ENCODE data around the gene OR2F1. TPM values are rescaled to one million over a fixed set of nuclear protein-coding genes. Genes with fewer than 3 reads are reported as not detected.

Gene OR2F1
- total and polyA plus RNA-seq, 2 donors (not counting 1 experiment from before 2014, with no cell fraction given) = not detected

DNA sequence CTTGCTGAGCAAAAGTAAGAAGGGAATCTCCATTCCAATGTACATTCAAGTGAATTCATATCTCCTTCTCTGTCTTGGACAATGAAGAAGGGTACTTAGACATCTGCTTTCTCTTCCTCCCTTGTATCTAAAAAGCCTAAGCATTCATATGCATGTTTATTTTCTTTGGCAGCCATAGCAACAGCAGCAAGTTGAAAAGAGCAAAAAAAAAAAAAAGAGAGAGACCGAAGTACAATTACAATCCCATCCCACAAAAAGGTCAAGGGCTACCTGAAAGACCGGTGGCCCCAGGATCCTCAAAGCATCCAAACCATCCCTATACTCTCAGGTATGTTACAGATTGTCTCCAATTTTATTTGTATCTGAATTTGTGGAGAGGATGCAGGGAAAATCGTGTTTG lies 4.1 kb downstream of the OR2F1 start:
- Histone ChIP-seq H3K4me3 (replicated peaks in 1 of 4; ENCODE audit: control extremely low read depth in 1 of 4, insufficient read depth in 1 of 4, low read depth in 3 of 4, low read length in 4 of 4) (no peak overlapping the region), H3K4me2 (ENCODE audit: extremely low read depth, insufficient read depth, low read length) (no peak overlapping the region), H3K79me2 (ENCODE audit: control insufficient read depth, insufficient read depth, low read length) (no peaks in the 10 kb centered on the region), H3K9ac (ENCODE audit: insufficient read depth, low read length) (no peak overlapping the region), H3K27me3 (ENCODE audit: control insufficient read depth, insufficient read depth, low read length) (no peaks in the 10 kb centered on the region), H2AFZ (ENCODE audit: low read length) (no peak overlapping the region), H3K4me1 (ENCODE audit: control insufficient read depth, extremely low read depth, insufficient read depth, low read length) (no peaks in the 10 kb centered on the region), H3K36me3 (ENCODE audit: control insufficient read depth, insufficient read depth, low read length) (no peaks in the 10 kb centered on the region), H3K9me3 (ENCODE audit: control insufficient read depth, insufficient read depth, low read depth, low read length) (no peaks in the 10 kb centered on the region), H4K20me1 (ENCODE audit: control insufficient read depth, extremely low read depth, insufficient read depth, low read length) (no peaks in the 10 kb centered on the region), H3K27ac (ENCODE audit: insufficient read depth, low read length) (no peak overlapping the region)
- peak in 1 of 2 donors; percentile 61 for DNase-seq (ENCODE audit: low read depth in 2 of 2)
- TF ChIP-seq EZH2 (IDR thresholded peaks at IDR 0.05; ENCODE audit: low read length, missing control alignments) (no peak), CTCF (conservative IDR thresholded peaks at IDR 0.05 in 1 of 2, IDR thresholded peaks at IDR 0.05 in 1 of 2; ENCODE audit: low read depth in 1 of 2, low read length in 2 of 2) (no peak)

DNA sequence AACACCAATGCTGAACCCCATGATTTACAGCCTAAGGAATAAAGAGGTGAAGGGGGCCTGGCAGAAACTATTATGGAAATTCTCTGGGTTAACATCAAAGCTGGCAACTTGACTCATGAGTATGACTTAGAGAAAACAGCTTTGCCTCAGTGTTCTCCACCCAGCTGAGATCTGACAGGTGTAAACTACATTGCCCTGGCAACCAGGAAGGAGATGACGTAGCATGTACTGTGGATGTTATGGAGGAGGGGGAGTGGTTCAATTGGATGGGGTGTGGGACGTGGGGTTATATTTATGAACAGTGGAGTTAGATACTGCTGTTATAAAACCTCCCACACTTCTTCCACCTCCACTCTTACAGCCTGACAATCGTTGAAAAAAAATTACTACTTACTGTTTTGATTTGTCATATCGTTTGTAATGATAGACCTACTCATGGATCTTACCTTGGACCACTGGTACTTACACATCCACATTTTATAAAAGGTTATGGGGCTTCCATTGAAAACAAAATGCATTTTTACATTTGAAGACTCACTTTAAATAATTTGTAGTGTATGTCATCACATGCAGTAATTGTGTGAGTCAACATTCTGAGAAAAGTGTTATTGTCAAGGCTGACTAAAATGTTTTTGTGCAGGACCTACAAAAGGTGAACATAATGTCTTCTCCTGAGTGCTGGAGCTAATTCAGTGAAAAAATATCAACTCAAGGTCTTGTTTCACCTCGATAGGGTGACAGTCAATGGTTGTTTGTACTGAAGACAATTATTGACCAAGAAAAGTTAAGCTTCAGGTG lies 6.4 kb downstream of the OR2F1 start:
- H3K36me3 ChIP-seq (ENCODE audit: control insufficient read depth, insufficient read depth, low read length) = no peaks in the 10 kb centered on the region
- H3K27ac ChIP-seq (ENCODE audit: insufficient read depth, low read length) = no peak overlapping the region
- no peaks in the 10 kb centered on the region for H3K79me2 ChIP-seq (ENCODE audit: control insufficient read depth, insufficient read depth, low read length)
- no peaks in the 10 kb centered on the region for H4K20me1 ChIP-seq (ENCODE audit: control insufficient read depth, extremely low read depth, insufficient read depth, low read length)
- no peak overlapping the region for H3K9ac ChIP-seq (ENCODE audit: insufficient read depth, low read length)
- no peaks in the 10 kb centered on the region for H3K4me1 ChIP-seq (ENCODE audit: control insufficient read depth, extremely low read depth, insufficient read depth, low read length)
- no peaks in the 10 kb centered on the region for H3K27me3 ChIP-seq (ENCODE audit: control insufficient read depth, insufficient read depth, low read length)
- no peak for DNase-seq (ENCODE audit: low read depth in 2 of 2)
- H3K9me3 ChIP-seq (ENCODE audit: control insufficient read depth, insufficient read depth, low read depth, low read length) = no peaks in the 10 kb centered on the region
- no peak overlapping the region for H3K4me3 ChIP-seq (replicated peaks in 1 of 4; ENCODE audit: control extremely low read depth in 1 of 4, insufficient read depth in 1 of 4, low read depth in 3 of 4, low read length in 4 of 4)
- no peak overlapping the region for H3K4me2 ChIP-seq (ENCODE audit: extremely low read depth, insufficient read depth, low read length)
- TF ChIP-seq CTCF (conservative IDR thresholded peaks at IDR 0.05 in 1 of 2, IDR thresholded peaks at IDR 0.05 in 1 of 2; ENCODE audit: low read depth in 1 of 2, low read length in 2 of 2) (no peak), EZH2 (IDR thresholded peaks at IDR 0.05; ENCODE audit: low read length, missing control alignments) (no peak)
- H2AFZ ChIP-seq (ENCODE audit: low read length) = no peak overlapping the region

DNA sequence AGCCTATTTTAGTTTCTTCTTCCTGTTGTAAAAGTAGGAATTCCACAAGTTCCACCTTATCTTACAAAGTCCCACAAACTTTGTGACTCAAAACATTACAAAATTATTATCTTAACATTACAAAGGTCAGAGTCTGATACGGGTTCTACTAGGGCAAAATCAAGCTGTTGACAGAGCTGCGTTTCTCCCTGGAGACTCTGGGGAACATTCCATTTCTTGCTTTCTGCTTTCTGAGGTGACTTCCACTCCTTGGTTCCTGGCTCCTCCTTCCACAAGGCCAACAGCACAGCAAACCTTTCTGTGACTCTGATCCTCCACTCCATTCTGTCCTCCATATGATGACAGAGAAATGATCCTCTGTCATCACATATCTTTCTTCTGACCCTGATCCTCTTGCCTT lies 10.6 kb downstream of the OR2F1 start:
- H3K36me3 ChIP-seq (ENCODE audit: control insufficient read depth, insufficient read depth, low read length) = no peaks in the 10 kb centered on the region
- no peak for DNase-seq (ENCODE audit: low read depth in 2 of 2)

More for the DNA sequence above, 10.6 kb downstream of the OR2F1 start:
- no peak overlapping the region for H2AFZ ChIP-seq (ENCODE audit: low read length)
- H4K20me1 ChIP-seq (ENCODE audit: control insufficient read depth, extremely low read depth, insufficient read depth, low read length) = no peaks in the 10 kb centered on the region
- no peaks in the 10 kb centered on the region for H3K79me2 ChIP-seq (ENCODE audit: control insufficient read depth, insufficient read depth, low read length)
- TF ChIP-seq CTCF (conservative IDR thresholded peaks at IDR 0.05 in 1 of 2, IDR thresholded peaks at IDR 0.05 in 1 of 2; ENCODE audit: low read depth in 1 of 2, low read length in 2 of 2) = no peak
- H3K4me3 ChIP-seq (replicated peaks in 1 of 4; ENCODE audit: control extremely low read depth in 1 of 4, insufficient read depth in 1 of 4, low read depth in 3 of 4, low read length in 4 of 4) = no peak overlapping the region
- no peaks in the 10 kb centered on the region for H3K9me3 ChIP-seq (ENCODE audit: control insufficient read depth, insufficient read depth, low read depth, low read length)
- no peak overlapping the region for H3K9ac ChIP-seq (ENCODE audit: insufficient read depth, low read length)
- no peaks in the 10 kb centered on the region for H3K4me1 ChIP-seq (ENCODE audit: control insufficient read depth, extremely low read depth, insufficient read depth, low read length)
- no peaks in the 10 kb centered on the region for H3K27me3 ChIP-seq (ENCODE audit: control insufficient read depth, insufficient read depth, low read length)
- no peak overlapping the region for H3K4me2 ChIP-seq (ENCODE audit: extremely low read depth, insufficient read depth, low read length)
- no peak overlapping the region for H3K27ac ChIP-seq (ENCODE audit: insufficient read depth, low read length)

Measured in fibroblast of lung (primary cell).